MCF 10A (cell line): ENCODE data around the gene TMPRSS11A. TPM values are rescaled to one million over a fixed set of nuclear protein-coding genes. Genes with fewer than 3 reads are reported as not detected.

Source experiments
- BruUV-seq: library from RNA; stranded (reverse); fragments of 400-500 nt; replicated peaks from 2 replicates; lab custom pipeline; 2021; lab: Mats Ljungman, UMichigan
- CTCF ChIA-PET: fragments of 300-600 bp; sonication (Branson Sonifier 250); formaldehyde crosslinking; extraction: SDS; loops from one replicate; lab custom pipeline; 2021; ENCODE audit warnings: antibody characterized with exemption, inconsistent platforms; lab: Yijun Ruan, JAX
- POLR2A ChIA-PET: fragments of 300-600, 350-650 bp; sonication (Branson Sonifier 250); formaldehyde crosslinking; extraction: SDS; loops from one replicate; lab custom pipeline; 2020; ENCODE audit warnings: antibody characterized with exemption, inconsistent platforms; lab: Yijun Ruan, JAX
- DNase-seq: peaks from one replicate; pipeline ENCODE4 v3.0.0-alpha.2; 2018; ENCODE audit not compliant: unreplicated experiment
- H3K27ac Mint-ChIP-seq: one replicate; pipeline ENCODE4 v1.8.0; 2022; ENCODE audit warnings: mild to moderate bottlenecking, low read depth, mixed read lengths; ENCODE audit not compliant: unreplicated experiment
- H3K27me3 Mint-ChIP-seq: one replicate; pipeline ENCODE4 v1.8.0; 2022; ENCODE audit warnings: mixed read lengths; ENCODE audit not compliant: insufficient read depth, unreplicated experiment
- H3K36me3 Mint-ChIP-seq: one replicate; pipeline ENCODE4 v1.8.0; 2022; ENCODE audit warnings: mild to moderate bottlenecking, moderate library complexity, mixed read lengths; ENCODE audit not compliant: insufficient read depth, unreplicated experiment
- H3K4me1 Mint-ChIP-seq: one replicate; pipeline ENCODE4 v1.8.0; 2022; ENCODE audit warnings: mixed read lengths; ENCODE audit not compliant: insufficient read depth, unreplicated experiment
- H3K4me3 Mint-ChIP-seq: one replicate; pipeline ENCODE4 v1.8.0; 2022; ENCODE audit warnings: mild to moderate bottlenecking, moderate library complexity, mixed read lengths; ENCODE audit not compliant: unreplicated experiment
- H3K9me3 Mint-ChIP-seq: one replicate; pipeline ENCODE4 v1.8.0; 2022; ENCODE audit warnings: mixed read lengths; ENCODE audit not compliant: unreplicated experiment
- CTCF ChIP-seq: fragments of 200-600 bp; IDR thresholded peaks from one replicate; pipeline ENCODE4 v1.8.0; 2022; ENCODE audit warnings: antibody characterized with exemption, mild to moderate bottlenecking; ENCODE audit not compliant: unreplicated experiment
- intact Hi-C: fragments of 100-400 bp; cut with micrococcal nuclease; formaldehyde crosslinking; loops from 2 replicates; pipeline ENCODE4 v1.14.1; 2022
- total RNA-seq: library from RNA; stranded (reverse); gene quantifications from 2 replicates; pipeline ENCODE4 v1.2.3, GENCODE V29; 2022

Gene TMPRSS11A
- total RNA-seq, 1 experiment from 2014 or later, result not detected

- Mint-ChIP-seq H3K27me3 (no peaks in the 10 kb centered on the region), H3K36me3 (no peaks in the 10 kb centered on the region), H3K4me1 (peaks cover 7% of the 10 kb centered on the region), H3K27ac (no peak overlapping the region), H3K4me3 (no peak overlapping the region), H3K9me3 (no peaks in the 10 kb centered on the region)
- BruUV-seq, result no TSS peak
- intact Hi-C loops, result no loop called here
- no peak for DNase-seq
- ChIA-PET POLR2A (no interaction called here), CTCF (interaction anchor here (0.6 to 1.3 kb wide), 5 partner anchors 11 to 53 kb away, joined by 3 to 7 read pairs (median 3); no protein-coding TSS in a partner anchor)
- no peak for TF ChIP-seq CTCF
These were observed 66.8 kb downstream of the TMPRSS11A start for GRCh38 chr4:67896421-67897065.

GRCh38 chr4:67894659-67895058, 68.6 kb downstream of the TMPRSS11A start:
- H3K9me3 Mint-ChIP-seq, result no peaks in the 10 kb centered on the region
- H3K36me3 Mint-ChIP-seq, result no peaks in the 10 kb centered on the region
- H3K27ac Mint-ChIP-seq, result peak overlapping the region; percentile 16
- H3K4me1 Mint-ChIP-seq, result peaks cover 11% of the 10 kb centered on the region
- TF ChIP-seq CTCF, result no peak
- ChIA-PET CTCF (no interaction called here), POLR2A (no interaction called here)
- BruUV-seq, result no TSS peak
- intact Hi-C loops, result no loop called here
- no peak for DNase-seq
- H3K4me3 Mint-ChIP-seq, result no peak overlapping the region
- no peaks in the 10 kb centered on the region for H3K27me3 Mint-ChIP-seq

- Mint-ChIP-seq H3K27me3 (no peaks in the 10 kb centered on the region), H3K4me3 (no peak overlapping the region), H3K27ac (no peak overlapping the region), H3K4me1 (peaks cover 11% of the 10 kb centered on the region), H3K36me3 (no peaks in the 10 kb centered on the region), H3K9me3 (no peaks in the 10 kb centered on the region)
- ChIA-PET POLR2A (interaction anchor here (0.6 kb wide), 1 partner anchor 1199 kb away, joined by 3 read pairs; no protein-coding TSS in a partner anchor), CTCF (interaction anchor here (0.8 to 1.9 kb wide), 5 partner anchors 8 to 283 kb away, joined by 3 to 14 read pairs (median 4); no protein-coding TSS in a partner anchor)
- intact Hi-C loops, result no loop called here
- TF ChIP-seq CTCF, result no peak
- DNase-seq, result no peak
- no TSS peak for BruUV-seq
These were observed 70.4 kb downstream of the TMPRSS11A start for GRCh38 chr4:67892905-67893304.

GRCh38 chr4:67892253-67892652, 71.0 kb downstream of the TMPRSS11A start:
- H3K36me3 Mint-ChIP-seq, result no peaks in the 10 kb centered on the region
- H3K9me3 Mint-ChIP-seq, result no peaks in the 10 kb centered on the region
- H3K4me3 Mint-ChIP-seq, result no peak overlapping the region
- H3K27ac Mint-ChIP-seq, result peak overlapping the region; percentile 44
- no TSS peak for BruUV-seq
- DNase-seq, result peak; percentile 14
- CTCF ChIA-PET, result interaction anchor here (0.8 to 1.9 kb wide), 4 partner anchors 8 to 284 kb away, joined by 3 to 14 read pairs (median 4); no protein-coding TSS in a partner anchor
- POLR2A ChIA-PET, result no interaction called here
- peaks cover 11% of the 10 kb centered on the region for H3K4me1 Mint-ChIP-seq
- no peaks in the 10 kb centered on the region for H3K27me3 Mint-ChIP-seq
- intact Hi-C loops, result no loop called here
- TF ChIP-seq CTCF, result no peak
